ENCODE measurements around the gene IMPA2.
"Not testable (repeated sequence)": the region's sequence is repeated elsewhere in the genome, so short reads cannot be mapped to it uniquely, and the experiment has no call there.

The IMPA2 gene

DNA sequence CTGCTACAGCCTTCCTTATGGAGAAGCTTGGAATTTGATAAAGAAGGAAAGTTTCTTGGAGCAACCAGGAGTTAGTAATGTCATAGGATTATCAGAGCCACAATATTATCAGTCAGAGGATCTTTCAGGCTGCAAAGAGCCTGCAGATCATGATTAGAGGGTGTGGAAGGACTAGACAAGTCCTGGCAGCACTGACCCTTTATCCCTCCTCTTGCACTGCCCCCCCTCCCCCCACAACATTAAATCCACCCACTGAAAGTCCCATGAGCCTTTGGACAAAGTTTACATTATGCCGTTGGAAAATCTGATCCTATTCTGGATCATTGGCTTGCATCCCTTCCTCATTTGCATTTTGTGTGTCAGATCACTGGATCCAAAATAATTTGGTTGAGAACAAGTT lies 18.7 kb upstream of the IMPA2 start:
- DNase-seq (ENCODE audit: low read depth) = no peak

DNA sequence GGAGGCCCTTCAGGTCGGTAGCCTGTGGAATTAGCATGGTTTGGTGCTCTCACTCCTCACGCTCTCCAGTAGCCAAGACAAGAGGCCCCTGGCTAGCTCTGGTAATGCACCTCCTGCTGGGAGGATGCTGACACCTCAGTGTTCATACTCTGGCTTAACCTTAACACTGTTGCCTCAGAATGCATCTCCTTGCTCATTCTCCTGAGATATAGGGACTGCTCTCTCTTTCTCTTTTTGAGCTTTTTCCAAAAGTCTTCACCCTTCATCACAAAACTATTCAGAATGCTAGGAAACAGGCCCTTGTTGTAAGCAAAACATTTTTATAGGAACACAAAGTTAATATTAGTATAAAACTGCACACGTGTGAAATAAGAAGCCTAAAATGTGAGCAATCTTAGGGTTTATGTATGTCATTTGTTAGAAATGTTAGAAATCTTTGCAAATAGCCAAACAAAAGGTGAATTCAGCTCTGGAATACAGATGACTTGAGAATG lies 17.3 kb upstream of the IMPA2 start:
- DNase-seq (ENCODE audit: low read depth) = peak; percentile 16

DNA sequence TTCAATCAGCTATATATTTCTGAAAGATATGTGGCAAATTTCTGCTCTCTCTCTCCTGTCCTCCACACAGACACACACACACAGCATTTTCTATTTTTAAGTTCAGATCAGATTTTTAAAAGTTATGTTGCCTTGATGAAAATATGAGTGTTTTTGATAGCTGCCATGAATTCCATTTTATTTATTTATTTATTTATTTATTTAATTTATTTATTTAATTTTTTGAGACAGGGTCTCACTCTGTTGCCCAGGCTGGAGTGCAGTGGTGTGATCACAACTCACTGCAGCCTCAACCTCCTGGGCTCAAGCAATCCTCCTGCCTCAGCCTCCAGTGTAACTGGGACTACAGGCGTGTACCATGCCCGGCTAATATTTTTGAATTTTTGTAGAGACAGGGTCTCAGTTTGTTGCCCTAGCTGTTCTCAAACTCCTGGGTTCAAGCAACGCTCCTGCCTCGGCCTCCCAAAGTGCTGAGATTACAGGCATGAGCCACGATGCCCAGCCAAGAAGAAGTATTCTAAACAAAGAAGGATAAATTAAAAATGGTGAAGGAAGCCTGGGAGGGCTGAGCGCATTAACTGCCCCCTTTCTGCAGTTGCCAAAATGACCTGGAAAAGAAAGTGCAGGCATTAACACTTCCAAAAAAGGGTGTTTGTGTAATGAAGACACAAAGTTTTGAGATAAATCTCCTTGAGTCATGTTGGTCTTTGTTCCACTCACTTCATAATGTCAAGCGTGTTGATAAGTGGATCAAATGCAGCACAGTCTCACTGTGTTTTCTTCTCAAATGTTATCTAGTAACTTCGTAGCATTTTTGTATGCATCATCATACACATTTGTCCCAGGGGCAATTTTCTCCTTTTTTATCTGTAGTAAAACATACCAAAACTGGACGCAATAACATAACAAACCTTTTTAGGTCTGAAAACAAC lies 11.1 kb upstream of the IMPA2 start:
- no peak for DNase-seq (ENCODE audit: low read depth)

DNA sequence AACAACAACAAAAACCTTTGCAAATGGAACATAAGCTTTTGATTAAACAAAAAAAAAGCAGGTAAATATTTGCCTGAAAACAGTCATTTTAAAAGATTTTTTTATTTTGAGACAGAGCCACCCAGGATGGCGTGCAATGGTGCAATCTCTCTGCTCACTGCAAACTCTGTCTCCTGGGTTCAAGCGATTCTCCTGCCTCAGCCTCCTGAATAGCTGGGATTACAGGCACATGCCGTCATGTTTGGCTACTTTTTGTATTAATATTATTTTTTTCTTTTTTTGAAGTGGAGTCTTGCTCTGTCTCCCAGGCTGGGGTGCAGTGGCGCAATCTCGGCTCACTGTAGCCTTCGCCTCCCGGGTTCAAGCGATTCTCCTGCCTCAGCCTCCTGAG lies 10.5 kb upstream of the IMPA2 start:
- not testable (repeated sequence) for DNase-seq (ENCODE audit: low read depth)

DNA sequence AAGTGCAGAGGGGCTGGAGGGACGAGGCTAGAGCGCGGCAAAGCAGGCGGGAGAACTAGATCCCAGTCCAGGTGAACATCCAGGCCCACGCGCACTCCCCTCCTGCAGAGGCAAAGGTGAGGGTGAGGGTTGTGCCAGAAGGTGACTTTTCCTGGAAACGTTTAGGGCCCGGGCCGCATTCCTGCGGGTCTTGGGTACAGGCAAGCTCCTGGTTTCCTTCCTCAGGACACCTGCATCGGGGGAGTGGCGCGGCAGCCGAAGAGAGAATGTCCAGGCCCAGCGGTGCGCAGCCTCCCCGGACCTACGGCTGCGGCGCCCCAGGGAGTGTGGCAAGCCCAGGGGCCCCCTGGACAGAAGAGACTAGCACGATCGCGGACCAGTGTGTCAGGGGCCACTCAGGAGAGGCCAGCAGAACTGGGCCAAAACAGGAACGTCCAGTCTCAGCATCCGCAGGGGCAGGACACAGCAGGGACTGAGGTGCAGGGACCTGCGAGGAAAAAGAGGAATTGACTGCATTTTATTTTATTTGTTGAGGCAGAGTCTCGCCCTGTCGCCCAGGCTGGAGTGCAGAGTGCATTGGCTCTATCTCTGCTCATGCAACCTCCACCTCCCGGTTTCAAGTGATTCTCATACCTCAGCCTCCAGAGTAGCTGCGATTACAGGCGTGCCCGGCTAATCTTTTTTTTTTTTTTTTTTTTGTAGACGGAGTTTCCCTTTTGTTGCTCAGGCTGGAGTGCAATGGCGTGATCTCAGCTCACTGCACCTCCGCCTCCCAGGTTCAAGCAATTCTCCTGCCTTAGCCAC lies 8.7 kb upstream of the IMPA2 start:
- DNase-seq (ENCODE audit: low read depth) = no peak

DNA sequence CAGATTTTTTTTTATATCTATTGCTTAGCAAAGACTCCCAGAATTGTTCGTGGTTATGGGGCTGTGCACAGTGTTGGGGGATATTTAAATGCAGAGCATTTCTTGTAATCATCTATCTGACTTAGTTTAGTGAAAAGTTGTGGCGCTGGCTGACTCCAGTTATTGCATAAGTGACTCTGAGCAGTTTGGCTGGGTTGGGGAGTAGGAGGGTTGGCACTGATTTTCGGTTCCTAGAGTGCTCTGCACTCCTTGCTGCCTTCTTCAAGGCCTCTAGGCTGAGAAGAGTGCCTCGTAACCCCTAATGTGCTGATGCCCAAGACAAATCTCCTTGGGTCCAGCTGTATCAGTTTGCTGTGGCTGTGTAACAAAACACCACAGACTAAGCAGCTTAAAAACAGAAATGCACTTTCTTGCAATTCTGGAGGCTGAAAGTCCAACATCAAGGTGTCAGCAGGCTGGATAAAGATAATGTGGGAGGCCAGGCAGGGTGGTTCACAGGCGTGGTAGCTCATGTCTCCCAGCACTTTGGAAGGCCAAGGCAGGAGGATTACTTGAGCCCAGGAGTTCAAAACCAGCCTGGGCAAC lies 6.5 kb upstream of the IMPA2 start:
- DNase-seq (ENCODE audit: low read depth) = no peak

DNA sequence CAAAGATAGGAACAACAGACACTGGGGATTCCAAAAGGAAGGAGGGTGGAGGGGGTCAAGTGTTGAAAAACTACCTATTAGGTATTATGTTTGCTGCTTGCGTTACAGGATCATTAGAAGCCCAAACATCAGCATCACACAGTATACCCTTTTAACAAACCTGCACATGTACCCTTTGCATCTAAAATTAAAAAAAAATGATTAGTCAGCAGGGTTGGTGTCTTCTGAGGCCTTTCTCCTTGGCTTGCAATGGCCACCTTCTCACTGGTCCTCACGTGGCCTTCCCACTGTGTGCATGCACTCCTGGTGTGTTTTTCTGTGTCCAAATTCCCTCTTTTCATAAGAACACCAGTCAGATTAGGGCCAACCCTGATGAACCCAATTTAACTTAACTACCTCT lies 5.6 kb upstream of the IMPA2 start:
- no peak for DNase-seq (ENCODE audit: low read depth)

DNA sequence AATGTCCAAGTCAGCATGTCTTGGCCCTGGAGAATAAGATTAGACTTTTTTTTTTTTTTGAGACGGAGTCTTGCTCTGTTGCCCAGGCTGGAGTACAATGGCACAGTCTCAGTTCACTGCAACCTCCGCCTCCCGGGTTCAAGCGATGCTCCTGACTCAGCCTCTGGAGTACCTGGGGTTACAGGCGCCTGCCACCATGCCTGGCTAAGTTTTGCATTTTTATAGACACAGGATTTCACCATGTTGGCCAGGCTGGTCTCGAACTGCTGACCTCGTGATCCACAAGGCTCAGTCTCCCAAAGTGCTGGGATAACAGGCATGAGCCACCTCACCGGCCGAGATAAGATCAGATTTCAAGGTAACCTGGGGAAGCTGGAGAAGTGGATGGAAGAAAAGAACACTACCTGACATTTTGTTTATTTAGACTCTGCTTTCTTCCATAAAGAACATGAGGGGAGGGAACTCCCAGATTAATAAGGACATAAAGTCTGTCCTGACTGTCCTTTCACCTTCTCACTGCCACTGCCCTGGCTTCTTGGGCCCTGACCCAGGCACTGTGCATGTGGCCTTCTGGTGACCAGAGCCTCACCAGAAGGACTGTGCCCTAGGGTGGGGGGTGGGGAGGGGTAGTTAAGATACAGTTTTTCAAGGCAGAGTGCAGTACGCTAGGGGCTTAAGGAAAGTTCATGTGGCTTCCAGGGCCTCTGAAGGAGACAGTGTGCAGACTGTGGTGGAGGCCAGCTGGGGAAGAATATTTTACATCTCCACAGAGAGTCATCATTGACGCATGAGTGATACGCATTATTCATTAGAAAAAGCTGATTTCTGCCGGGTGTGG lies 4.8 kb upstream of the IMPA2 start:
- peak; percentile 34 for DNase-seq (ENCODE audit: low read depth)

DNA sequence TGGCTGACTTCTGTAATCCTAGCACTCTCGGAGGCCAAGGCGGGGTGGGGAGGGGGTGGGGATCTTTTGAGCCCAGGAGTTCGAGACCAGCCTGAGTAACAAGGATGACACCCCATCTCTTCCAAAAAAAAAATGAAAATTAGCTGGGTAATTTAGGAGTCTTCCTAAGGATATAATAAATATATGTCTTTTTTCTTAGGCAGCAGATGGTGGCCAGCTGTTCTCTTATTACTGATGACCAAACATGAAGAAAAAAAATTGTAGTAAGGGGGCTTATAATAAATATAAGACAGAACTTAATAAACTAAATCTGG lies 4.2 kb upstream of the IMPA2 start:
- DNase-seq (ENCODE audit: low read depth) = no peak

DNA sequence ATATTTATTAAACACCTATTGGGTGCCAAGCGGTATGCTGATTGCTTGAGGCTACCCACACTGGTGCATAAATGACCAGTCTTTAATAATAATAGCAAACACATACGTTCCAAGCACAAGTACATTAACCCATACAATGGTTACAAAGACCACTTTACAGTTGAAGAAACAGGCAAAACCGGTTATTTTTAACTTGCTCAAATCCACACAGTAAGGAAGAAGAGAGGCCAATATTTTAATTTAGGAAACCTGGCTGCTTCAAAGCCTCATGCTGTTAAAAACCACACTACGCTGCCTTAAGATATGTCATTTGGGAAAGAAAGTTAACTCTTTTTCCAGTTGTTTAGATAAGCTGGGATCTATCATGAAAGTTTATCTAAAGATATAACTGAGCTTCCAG lies 2.4 kb upstream of the IMPA2 start:
- no peak for DNase-seq (ENCODE audit: low read depth)

DNA sequence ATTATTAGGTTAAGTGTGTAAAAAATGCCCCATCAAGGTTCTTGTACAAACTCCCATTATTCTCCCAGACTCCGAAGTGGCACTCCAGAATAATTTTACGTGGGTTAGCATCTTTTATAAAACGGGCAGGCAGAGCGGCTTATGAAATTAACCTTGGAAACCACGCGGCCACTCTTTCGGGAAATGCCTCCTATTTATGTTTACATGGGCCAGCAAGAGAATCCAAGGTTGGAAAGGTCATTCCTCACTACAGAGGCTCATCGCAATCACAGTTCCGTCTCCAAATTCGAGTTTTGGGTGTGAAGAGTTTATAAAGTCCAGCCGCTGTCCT lies 1.2 kb upstream of the IMPA2 start:
- no peak for DNase-seq (ENCODE audit: low read depth)

DNA sequence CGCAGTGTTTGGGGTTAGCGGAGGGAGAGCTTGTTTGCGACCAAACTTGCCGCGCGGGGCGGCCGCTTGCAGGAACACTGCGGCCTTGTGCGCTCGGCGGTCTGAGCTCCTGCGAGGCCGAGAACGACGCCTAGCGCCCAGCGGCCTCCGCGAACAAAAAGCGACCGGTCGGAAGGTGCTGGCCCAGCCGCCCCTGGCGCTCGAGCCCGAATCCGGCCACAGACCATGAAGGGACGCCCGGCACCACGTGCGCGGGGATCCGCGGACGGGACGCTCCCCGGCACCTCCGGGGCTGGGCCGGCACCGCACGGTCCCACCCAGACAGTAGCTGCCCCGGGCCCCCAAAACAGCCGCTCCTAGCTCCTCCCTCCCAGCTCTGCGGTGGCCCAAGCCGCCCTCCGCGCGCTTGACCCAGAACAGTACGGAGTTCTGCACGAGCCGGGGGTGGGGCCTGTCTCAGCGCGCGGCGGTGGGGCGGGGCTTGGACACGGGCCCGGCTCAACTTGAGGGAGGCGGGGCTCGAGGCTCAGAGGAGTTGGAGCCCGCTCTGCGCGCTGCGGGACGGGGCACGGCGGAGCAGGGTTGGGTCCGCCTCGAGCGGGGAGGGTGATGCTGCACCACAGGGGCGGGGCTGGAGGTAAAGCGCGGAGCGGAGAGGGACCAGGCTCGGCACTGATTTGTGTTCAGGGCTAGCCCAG lies 664 bp upstream of the IMPA2 start:
- DNase-seq (ENCODE audit: low read depth) = peak; percentile 79

DNA sequence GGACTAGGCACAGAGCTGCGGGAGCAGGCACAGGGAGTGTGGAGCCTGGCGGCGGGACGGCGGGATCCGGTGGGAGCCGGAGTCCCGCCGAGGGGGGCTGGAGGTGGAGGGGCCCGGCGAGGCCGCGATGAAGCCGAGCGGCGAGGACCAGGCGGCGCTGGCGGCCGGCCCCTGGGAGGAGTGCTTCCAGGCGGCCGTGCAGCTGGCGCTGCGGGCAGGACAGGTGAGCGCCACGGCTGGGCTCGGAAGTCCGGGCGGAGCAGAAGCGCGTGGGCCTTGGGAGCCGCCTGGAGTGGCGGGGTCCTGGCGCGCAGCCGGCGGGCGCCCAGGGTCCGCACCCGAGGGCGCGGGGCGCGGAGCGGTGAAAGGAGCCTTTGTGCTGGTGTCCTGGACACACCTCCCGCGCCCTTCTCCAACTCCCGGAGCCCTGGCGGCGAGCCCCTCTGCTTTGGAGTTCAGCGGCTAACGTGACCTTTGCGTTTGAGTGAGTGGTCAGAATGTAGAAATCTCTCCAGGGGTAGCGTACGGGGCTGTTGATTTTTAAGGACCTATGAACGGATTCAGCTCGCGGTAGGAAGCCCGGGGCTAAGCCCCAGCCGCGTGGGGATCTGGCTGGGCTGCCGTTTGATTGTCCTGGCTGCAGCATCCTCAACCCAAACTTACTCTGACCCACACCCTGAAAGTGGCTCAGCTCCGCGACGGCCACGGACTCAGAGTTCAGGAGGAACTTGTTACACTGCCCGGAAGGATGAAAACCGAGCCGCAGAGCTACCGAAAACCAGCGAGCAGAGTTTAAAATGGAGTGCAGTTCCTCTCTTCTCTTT lies 448 bp downstream of the IMPA2 start:
- peak; percentile 14 for DNase-seq (ENCODE audit: low read depth)

DNA sequence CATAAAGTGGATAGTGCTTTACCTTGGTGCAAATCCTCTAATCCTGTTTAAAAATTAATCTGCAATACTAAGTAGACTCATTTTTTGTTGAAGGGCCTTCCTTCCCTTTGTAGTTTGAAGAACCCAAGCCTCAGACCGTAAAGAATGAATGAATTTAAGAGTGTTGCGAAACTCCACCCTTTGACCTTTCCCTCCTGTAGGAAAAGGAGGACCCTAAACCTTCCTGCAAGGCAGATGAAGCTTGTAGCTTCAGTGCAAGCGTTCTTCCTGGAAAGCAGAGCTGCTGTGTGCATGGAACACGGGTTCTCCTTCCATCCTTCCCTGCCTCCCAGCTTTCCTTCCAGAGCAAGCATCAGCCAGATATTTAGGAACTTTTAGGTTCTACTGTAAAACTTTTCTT lies 1.7 kb downstream of the IMPA2 start:
- DNase-seq (ENCODE audit: low read depth) = no peak

DNA sequence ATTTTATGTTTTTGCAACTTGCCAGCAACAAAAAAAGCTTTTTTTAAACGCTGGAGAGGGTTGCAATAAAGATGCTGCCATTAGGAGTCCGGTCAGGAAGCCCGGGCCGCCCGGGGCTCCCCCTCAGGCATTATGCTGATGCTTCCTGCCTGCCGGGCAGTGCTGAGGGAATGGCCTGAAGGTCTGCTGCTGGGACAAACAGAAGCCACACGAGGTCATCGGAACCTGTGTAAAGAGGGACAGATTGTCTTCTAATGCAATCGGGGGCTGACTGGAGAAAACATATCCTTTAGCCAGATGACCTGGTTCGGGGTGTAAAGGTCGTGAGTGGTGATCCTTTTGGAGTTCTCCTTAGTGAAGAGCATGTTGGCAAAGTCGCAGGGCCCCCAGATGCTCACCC lies 2.3 kb downstream of the IMPA2 start:
- no peak for DNase-seq (ENCODE audit: low read depth)

DNA sequence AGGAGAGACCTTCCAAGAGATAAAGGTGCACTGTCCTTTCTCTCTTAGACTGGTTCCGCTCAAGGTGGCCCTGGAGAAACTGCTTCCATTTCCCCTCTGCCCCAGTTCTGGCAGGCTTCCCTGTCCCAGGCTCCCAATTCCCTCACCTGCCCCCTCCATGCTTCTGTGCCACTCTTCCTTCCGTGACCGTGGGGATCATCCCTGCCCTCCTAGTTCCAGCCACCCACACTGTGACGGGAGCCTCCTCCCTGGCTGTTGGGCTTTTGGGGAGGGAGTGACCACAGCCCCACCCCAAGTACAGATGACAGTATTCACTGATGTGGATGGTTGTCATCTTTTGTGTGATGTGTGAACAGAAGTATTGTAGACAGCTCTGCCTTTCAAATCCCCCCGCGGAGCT lies 2.8 kb downstream of the IMPA2 start:
- DNase-seq (ENCODE audit: low read depth) = no peak

DNA sequence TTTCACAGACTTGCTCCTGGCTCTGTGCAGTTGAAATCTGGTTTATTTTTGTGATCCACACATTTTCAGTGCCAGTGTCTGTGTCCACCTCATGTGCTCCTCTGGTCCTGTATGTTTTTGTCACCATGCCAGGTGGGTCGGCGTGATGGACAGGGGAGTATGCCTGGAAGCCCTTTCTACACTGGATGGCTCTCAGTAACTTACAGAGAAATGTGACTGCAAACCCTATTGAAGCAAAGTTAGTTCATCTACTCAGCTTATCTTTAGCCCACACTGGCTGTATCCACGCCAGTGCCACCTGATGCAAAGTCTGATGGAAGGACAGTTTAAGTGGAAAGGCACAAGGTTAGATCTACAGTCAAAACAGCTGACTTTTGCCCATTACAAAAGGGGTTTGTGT lies 4.3 kb downstream of the IMPA2 start:
- DNase-seq (ENCODE audit: low read depth) = no peak

DNA sequence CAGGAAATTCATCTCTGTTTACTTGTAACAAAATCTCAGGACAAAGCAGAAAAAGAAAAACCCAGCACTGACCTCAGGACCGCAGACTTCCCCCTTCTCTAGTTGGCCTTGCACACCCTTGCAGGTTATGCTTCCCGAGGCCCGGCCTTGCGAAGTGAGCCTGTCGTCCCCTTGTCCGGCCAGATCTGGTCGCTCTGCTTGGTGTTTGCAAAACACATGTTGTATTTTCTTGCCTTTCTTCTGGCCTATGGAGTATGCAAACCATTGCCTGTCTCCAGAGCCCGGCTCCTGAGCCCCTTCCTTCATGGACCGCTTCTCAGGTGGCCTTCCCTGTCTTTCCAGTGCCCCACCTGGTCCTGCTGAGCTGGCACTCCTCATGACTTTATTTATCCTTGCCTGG lies 4.8 kb downstream of the IMPA2 start:
- no peak for DNase-seq (ENCODE audit: low read depth)

DNA sequence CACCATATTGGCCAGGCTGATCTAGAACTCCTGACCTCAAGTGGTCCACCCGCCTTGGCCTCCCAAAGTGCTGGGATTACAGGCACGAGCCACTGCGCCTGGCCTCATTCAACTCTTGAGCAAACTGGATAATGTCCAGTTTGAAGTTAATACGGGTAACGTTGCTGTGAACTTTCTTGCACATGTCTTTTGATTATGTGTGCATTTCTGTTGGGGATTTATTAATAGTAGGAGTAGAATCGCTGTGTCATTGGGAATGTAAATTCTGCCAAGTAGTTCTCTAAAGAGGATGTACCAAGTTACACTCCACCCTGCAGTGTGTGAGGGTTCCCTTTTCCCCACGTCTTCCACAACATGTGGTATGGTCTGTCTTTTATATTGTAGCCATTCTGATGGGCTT lies 6.2 kb downstream of the IMPA2 start:
- peak; percentile 77 for DNase-seq (ENCODE audit: low read depth)

DNA sequence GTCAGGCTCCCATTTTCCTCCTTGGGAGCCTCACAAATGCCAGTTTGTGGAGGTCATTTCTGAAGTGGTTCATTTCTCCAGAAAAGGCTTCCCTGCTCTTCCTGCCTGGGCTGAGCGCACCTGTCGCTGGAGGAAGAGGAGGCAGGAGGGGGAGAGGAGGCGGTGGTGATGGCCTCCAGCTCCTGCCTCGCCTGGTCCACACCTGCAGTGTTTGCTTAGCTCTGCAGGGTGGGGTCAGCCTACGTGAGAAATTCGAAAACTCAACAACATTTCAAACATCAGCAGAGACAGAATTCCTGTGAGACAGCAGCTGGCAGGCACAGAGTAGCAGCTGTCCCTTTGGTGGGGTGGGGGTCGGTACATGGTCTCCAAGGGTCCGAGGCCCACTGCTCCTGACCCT lies 7.9 kb downstream of the IMPA2 start:
- no peak for DNase-seq (ENCODE audit: low read depth)

DNA sequence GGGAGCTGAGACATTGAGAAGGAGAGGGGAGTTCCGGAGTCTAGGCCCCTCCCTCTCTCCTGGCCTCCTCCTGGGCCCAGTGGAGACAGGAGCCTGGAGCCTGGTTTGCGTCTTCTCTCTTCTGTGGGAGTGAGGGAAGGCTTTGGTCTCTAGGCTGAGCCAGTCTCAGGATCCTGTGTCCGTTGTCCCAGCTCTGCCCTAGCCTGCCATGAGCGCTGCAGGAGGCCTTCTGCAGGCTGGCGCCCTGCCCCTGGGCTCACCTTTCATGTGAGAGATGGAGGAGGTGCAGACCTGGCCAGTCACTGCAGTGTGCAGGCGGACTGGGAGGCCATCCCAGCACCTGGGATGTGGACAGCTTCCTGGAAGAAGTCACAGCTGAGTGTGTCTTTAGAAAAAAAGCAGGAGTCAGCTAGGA lies 8.7 kb downstream of the IMPA2 start:
- DNase-seq (ENCODE audit: low read depth) = no peak
